ENCODE data around the gene CDK10. TPM values are rescaled to one million over a fixed set of nuclear protein-coding genes. Genes with fewer than 3 reads are reported as not detected.
"Not testable (repeated sequence)": the region's sequence is repeated elsewhere in the genome, so short reads cannot be mapped to it uniquely, and the experiment has no call there.

Gene CDK10
- total and polyA plus RNA-seq, 8 donors: 33.7 to 253 (median 59.4) TPM

GRCh38 chr16:89691231-89691985 is 4.9 kb downstream of the CDK10 start:
- 93 to 94% methylated on average over 21 of the region's 21 CpGs for WGBS, 2 donors
- Histone ChIP-seq H3K27ac (no peak overlapping the region), H3K36me3 (peaks cover 0 to 36% (median 35%) of the 10 kb centered on the region in 3 donors), H3K9me3 (no peaks in the 10 kb centered on the region), H3K4me1 (peaks cover 9 to 16% (median 12%) of the 10 kb centered on the region in 3 donors), H3K4me3 (no peak overlapping the region), H3K27me3 (no peaks in the 10 kb centered on the region)
- FAIRE-seq (no peak), DNase-seq (peak in 1 of 6 donors; percentile 64), ATAC-seq (no peak)
- intact Hi-C loops (cut with DNase I): no loop called here
- no peak for TF ChIP-seq CTCF (IDR thresholded peaks at IDR 0.05)

GRCh38 chr16:89691986-89692569 is 5.6 kb downstream of the CDK10 start:
- DNase-seq: peak in 1 of 6 donors; percentile 52
- Histone ChIP-seq H3K4me1 (peaks cover 9 to 16% (median 12%) of the 10 kb centered on the region in 3 donors), H3K4me3 (no peak overlapping the region), H3K9me3 (no peaks in the 10 kb centered on the region), H3K36me3 (peaks cover 0 to 36% (median 35%) of the 10 kb centered on the region in 3 donors), H3K27me3 (no peaks in the 10 kb centered on the region), H3K27ac (no peak overlapping the region)
- intact Hi-C loops (cut with DNase I): no loop called here
- ATAC-seq: no peak
- no peak for FAIRE-seq
- WGBS, 2 donors: 92 to 97% methylated on average over 12 to 13 of the region's 13 CpGs
- TF ChIP-seq CTCF (IDR thresholded peaks at IDR 0.05): no peak

- DNase-seq (peak in 1 of 6 donors; percentile 46), FAIRE-seq (no peak), ATAC-seq (no peak)
- Histone ChIP-seq H3K4me1 (peaks cover under 1 to 6% (median 2%) of the 10 kb centered on the region in 3 donors), H3K36me3 (peaks cover 0 to 36% (median 35%) of the 10 kb centered on the region in 3 donors), H3K27me3 (no peaks in the 10 kb centered on the region), H3K27ac (no peak overlapping the region), H3K4me3 (no peak overlapping the region), H3K9me3 (no peaks in the 10 kb centered on the region)
- WGBS, 2 donors: 90 to 91% methylated on average over 11 of the region's 11 CpGs
- intact Hi-C loops (cut with DNase I): no loop called here
- no peak for TF ChIP-seq CTCF (IDR thresholded peaks at IDR 0.05)
These were observed 6.8 kb downstream of the CDK10 start for GRCh38 chr16:89693289-89693731.

- Histone ChIP-seq H3K4me3 (no peak overlapping the region), H3K27me3 (no peaks in the 10 kb centered on the region), H3K36me3 (peaks cover 0 to 36% (median 35%) of the 10 kb centered on the region in 3 donors), H3K27ac (no peak overlapping the region), H3K9me3 (no peaks in the 10 kb centered on the region), H3K4me1 (no peaks in the 10 kb centered on the region)
- ATAC-seq: no peak
- peak in 2 of 6 donors; percentile 19 to 72 for DNase-seq
- 89 to 91% methylated on average over 32 of the region's 32 CpGs for WGBS, 2 donors
- intact Hi-C loops (cut with DNase I): no loop called here
- no peak for TF ChIP-seq CTCF (IDR thresholded peaks at IDR 0.05)
- FAIRE-seq: no peak
These were observed 7.7 kb downstream of the CDK10 start for GRCh38 chr16:89693931-89694783.

GRCh38 chr16:89694784-89695085 is 8.2 kb downstream of the CDK10 start:
- WGBS, 2 donors: 94 to 95% methylated on average over 16 to 23 of the region's 23 CpGs
- intact Hi-C loops (cut with DNase I); FAIRE-seq; ATAC-seq; H3K4me3 ChIP-seq; H3K4me1 ChIP-seq; H3K27ac ChIP-seq; H3K9me3 ChIP-seq; H3K27me3 ChIP-seq: not testable (repeated sequence)
- H3K36me3 ChIP-seq: peaks cover 0 to 36% (median 35%) of the 10 kb centered on the region in 3 donors
- peak in 3 of 6 donors; percentile 16 to 46 (median 28) for DNase-seq
